ENCODE results near the gene HYOU1.
"Not testable (repeated sequence)": the region's sequence is repeated elsewhere in the genome, so short reads cannot be mapped to it uniquely, and the experiment has no call there.

Gene HYOU1

GRCh38 chr11:119057000-119057769, at the start of gene HYOU1:
Gene HYOU1 (minus strand): TSS chr11:119057205. CDS start chr11:119056160, 1,045 bp downstream.
- DNase-seq (ENCODE audit: low spot score) = peak; percentile 98

DNA sequence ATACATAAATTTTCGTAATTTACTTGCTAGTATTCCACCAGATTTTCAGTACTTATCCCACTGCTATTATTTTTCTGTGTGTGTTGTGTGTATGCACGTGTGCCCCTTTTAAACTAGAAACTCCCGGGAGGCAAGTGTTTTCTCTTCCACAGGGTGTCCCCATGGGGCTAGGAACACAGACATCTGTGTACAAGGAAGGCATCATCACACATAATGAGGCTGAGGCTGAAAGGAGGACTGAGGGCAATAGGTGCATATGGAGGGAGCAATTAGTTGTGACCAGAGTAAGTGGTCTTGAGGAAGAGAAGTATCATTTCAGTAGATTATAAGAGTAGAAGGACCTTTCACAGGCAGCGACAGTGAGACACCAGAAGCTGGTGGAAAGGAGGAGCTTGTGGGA, 46.8 kb upstream of the HYOU1 start:
- DNase-seq (ENCODE audit: low spot score) = no peak

GRCh38 chr11:119103161-119103664, 46.2 kb upstream of the HYOU1 start:
- DNase-seq (ENCODE audit: low spot score) = not testable (repeated sequence)

- DNase-seq (ENCODE audit: low spot score) = peak; percentile 69
Observed at GRCh38 chr11:119101759-119102423, 44.9 kb upstream of the HYOU1 start, which contains the start of gene DPAGT1. Gene DPAGT1 (minus strand): TSS chr11:119101853. CDS start chr11:119101655, 198 bp downstream.

- DNase-seq (ENCODE audit: low spot score) = no peak
Observed at GRCh38 chr11:119100994-119101758, 44.2 kb upstream of the HYOU1 start.

DNA sequence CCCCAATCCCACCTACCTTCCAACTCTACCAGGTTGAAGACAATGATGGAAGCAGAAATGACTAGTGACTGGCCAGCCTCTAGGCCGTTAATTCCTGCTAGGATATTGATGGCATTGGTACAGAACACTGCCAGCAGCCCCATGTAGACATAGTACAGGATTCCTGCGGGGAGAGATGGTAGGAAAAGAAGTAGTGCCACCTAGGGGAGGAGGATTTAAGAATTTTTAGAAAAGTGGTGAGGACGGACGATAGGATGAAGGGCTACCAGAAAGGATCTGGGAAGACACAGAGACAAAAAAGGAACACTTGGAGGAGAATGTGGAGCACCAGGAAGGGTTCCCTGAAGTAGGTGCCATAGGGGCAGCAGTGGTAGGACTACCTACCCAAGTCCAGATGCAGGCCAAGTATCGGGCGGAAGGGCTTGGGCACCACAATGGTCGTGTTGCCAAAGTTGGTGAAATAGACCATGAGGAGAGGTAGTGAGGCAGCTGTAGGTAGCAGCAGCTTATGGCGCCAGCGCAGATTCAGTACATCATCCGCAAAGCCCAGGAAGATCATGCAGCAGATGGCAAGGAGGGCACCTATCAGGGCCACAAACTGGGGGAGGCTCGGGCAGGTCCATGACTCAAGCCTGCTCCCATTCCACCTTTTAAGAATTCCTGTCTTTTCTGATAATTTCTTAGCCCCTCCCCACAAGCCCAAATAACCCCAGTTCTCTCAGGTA, 43.4 kb upstream of the HYOU1 start:
- DNase-seq (ENCODE audit: low spot score) = no peak

GRCh38 chr11:119099711-119100110, 42.7 kb upstream of the HYOU1 start:
- no peak for DNase-seq (ENCODE audit: low spot score)

DNA sequence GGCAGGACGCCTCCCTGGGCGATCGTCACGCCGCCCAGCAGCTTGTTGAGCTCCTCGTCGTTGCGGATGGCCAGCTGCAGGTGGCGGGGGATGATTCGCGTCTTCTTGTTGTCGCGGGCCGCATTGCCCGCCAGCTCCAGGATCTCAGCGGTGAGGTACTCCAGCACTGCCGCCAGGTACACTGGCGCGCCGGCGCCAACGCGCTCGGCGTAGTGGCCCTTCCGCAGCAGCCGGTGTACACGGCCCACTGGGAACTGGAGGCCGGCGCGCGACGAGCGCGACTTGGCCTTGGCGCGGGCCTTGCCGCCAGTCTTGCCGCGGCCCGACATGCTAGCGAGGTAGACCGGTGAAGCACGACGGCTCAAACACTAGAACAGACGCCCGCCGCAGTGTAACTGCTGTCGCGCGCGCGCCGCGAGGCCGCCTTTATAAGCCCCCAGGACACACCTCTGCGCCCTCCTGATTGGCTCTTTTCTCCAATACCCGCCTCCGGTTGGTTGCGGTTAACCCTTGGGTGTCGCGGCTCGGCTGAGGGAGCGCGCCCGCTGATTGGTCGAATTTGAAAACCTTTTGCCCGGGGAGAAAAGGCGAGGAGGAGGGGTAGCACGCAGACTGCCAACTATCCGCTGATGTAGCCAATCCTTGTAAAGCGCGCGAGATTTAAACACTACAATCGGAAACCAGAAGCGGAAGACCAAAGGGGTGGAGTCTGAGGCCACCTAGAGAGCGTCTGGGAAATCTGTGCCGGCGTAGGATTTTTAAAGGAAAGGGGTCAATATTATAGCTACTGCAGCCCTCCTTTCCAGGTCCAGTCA, 38.3 kb upstream of the HYOU1 start:
- peak; percentile 100 for DNase-seq (ENCODE audit: low spot score)

GRCh38 chr11:119094816-119095065, 37.7 kb upstream of the HYOU1 start:
- DNase-seq (ENCODE audit: low spot score) = no peak

DNA sequence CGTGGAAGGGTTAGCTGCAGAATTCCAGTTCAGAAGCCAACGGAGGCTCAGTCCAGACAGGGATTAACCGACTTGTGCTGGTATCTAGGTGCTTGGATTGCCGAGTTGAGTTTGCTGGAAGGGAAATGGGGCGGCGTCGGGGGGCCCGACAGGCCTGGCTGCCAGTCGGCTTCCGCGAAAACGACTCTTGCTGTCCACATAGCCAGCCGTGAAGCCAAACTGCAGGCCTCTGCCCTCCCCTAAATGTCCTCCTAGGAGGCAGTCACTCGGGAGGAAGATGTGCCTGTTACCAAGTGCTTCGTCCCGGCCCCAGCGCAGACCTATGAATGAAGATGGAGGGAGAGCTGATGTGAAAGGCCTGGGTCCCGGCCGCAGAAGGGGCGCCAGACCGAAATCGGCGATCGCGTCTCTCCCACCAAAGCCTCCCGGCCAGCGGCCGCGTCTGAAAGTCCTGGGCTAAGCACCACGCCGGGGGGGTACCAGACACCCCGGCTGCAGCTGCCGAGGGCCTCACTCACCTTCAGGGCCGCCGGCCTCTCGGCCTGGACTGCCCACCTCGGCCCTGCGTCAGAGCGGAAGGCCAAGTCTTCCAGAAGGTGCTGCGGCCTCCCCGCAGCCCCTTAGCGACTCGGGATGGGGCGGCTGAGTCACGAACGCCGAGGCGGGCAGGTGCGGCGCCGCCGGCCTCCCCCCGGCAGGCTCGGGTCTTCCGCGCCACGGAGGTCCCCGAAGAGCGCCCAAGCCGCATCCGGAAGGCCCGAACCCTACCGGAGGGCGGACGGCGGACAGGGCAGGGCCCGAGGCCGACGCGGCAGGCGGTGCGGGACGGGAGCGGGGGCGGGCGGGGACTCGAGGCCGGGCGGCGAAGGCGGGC, 37.2 kb upstream of the HYOU1 start:
- DNase-seq (ENCODE audit: low spot score) = peak; percentile 33

DNA sequence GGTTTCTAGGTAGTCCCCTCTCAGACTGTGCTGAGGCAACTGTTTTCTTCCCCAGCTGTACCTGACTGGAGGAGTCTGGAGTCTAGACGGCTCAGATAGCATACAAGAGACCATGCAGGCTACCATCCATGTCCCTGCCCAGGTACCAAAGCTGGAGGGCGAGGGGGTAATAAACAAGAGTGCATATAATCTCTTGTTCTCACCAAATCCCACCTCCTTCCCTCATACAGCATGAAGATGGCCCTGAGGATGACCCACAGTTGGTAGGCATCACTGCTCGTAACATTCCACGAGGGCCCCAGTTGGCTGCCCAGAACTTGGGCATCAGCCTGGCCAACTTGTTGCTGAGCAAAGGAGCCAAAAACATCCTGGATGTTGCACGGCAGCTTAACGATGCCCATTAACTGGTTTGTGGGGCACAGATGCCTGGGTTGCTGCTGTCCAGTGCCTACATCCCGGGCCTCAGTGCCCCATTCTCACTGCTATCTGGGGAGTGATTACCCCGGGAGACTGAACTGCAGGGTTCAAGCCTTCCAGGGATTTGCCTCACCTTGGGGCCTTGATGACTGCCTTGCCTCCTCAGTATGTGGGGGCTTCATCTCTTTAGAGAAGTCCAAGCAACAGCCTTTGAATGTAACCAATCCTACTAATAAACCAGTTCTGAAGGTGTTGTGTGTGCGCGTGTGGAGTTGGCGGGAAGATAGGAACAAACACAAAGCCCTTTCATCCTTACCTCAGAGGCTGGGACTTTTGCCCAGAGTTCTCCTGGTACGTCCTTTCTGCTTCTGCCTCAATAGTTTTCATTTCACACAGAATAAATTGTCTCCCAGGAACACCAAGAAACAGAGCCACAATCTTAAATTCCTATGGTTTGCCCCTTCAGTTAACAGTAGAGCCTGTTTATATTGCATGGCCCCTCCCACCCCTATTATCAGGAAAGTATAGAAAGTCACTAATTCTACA, 36.2 kb upstream of the HYOU1 start:
- DNase-seq (ENCODE audit: low spot score) = no peak

- no peak for DNase-seq (ENCODE audit: low spot score)
Observed at GRCh38 chr11:119091966-119092879, 35.2 kb upstream of the HYOU1 start.

GRCh38 chr11:119091178-119091577, 34.2 kb upstream of the HYOU1 start:
- no peak for DNase-seq (ENCODE audit: low spot score)

- no peak for DNase-seq (ENCODE audit: low spot score)
Observed at GRCh38 chr11:119089319-119089718, 32.3 kb upstream of the HYOU1 start.

DNA sequence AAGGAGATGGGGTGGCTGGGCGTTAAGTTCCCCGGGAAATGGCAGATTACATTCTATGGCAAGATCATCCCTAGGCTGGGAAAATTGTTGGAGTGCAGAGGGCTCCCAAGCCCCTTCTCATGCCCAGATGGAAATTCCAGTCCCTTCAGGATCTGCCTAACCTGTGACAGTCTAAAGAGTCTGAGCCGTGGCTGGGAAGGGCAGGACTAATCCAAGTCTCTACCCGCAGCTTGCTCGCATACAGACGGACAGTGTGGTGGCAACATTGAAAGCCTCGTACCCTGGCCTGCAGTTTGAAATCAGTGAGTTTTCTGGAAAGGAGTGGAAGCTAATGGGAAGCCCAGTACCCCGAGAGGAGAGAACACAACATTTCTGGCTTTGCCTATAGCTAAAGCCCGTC, 31.4 kb upstream of the HYOU1 start:
- DNase-seq (ENCODE audit: low spot score) = no peak

- DNase-seq (ENCODE audit: low spot score) = no peak
Observed at GRCh38 chr11:119087747-119088241, 30.8 kb upstream of the HYOU1 start.

- no peak for DNase-seq (ENCODE audit: low spot score)
Observed at GRCh38 chr11:119087123-119087522, 30.1 kb upstream of the HYOU1 start.

DNA sequence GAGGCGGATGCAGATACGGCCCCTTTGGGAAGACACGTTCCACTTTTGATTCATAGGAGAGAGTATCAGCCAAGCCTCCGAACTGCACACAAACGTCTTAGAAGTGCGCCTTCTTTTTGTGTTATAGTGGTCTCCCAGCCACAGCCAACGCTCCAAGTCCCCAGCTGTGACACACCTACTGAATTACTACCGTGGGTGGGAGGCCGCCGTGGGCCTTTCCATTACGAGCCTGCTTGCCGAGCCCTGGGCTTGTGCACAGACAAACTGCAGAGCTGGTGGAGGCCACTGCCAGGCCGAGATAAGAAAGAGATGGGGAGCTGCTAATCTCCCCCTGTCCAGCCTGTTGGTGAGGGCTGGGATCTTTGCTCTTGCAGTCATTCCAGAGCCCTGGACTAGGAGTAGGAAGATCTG, 28.4 kb upstream of the HYOU1 start:
- DNase-seq (ENCODE audit: low spot score) = no peak

Measured in germinal center (tissue), 1 donor.